GM03348 (cell line): ENCODE results near the gene TOPBP1.
"Not testable (repeated sequence)": the region's sequence is repeated elsewhere in the genome, so short reads cannot be mapped to it uniquely, and the experiment has no call there.

ENCODE experiments used
- DNase-seq: peaks from one replicate; pipeline ENCODE4 v3.0.0; 2012; ENCODE audit warnings: low spot score

Gene TOPBP1

GRCh38 chr3:133661454-133662277 is at the start of gene TOPBP1:
Gene TOPBP1, minus strand, starts transcription at chr3:133661941. Its CDS starts 814 bp downstream, at chr3:133661127.
- DNase-seq = peak; percentile 91

- no peak for DNase-seq
These were observed 49.3 kb upstream of the TOPBP1 start for GRCh38 chr3:133711013-133711412.

- no peak for DNase-seq
These were observed 47.5 kb upstream of the TOPBP1 start for GRCh38 chr3:133709139-133709750.

- no peak for DNase-seq
These were observed 44.3 kb upstream of the TOPBP1 start for GRCh38 chr3:133706033-133706432.

GRCh38 chr3:133703915-133704314 is 42.2 kb upstream of the TOPBP1 start:
- no peak for DNase-seq

GRCh38 chr3:133701435-133702358 is 40.0 kb upstream of the TOPBP1 start:
- DNase-seq = no peak

- no peak for DNase-seq
These were observed 38.6 kb upstream of the TOPBP1 start for GRCh38 chr3:133700351-133700750.

GRCh38 chr3:133699903-133700302 is 38.2 kb upstream of the TOPBP1 start:
- DNase-seq = no peak

GRCh38 chr3:133699467-133699866 is 37.7 kb upstream of the TOPBP1 start:
- no peak for DNase-seq

- DNase-seq = no peak
These were observed 36.2 kb upstream of the TOPBP1 start for GRCh38 chr3:133697960-133698359.

- no peak for DNase-seq
These were observed 33.9 kb upstream of the TOPBP1 start for GRCh38 chr3:133695560-133696171.

- no peak for DNase-seq
These were observed 32.8 kb upstream of the TOPBP1 start for GRCh38 chr3:133694288-133695268.

GRCh38 chr3:133693821-133694220 is 32.1 kb upstream of the TOPBP1 start:
- no peak for DNase-seq

GRCh38 chr3:133692759-133693158 is 31.0 kb upstream of the TOPBP1 start:
- DNase-seq = no peak

GRCh38 chr3:133691273-133692107 is 29.7 kb upstream of the TOPBP1 start:
- no peak for DNase-seq

GRCh38 chr3:133677993-133678392 is 16.3 kb upstream of the TOPBP1 start:
- not testable (repeated sequence) for DNase-seq

GRCh38 chr3:133676336-133677118 is 14.8 kb upstream of the TOPBP1 start:
- no peak for DNase-seq

GRCh38 chr3:133675631-133676335 is 14.0 kb upstream of the TOPBP1 start:
- no peak for DNase-seq
